Kidney tubule cell (primary cell): ENCODE measurements around the gene ACOT7.
"Not testable (repeated sequence)": the region's sequence is repeated elsewhere in the genome, so short reads cannot be mapped to it uniquely, and the experiment has no call there.

ENCODE experiments used
- DNase-seq: peaks from one replicate; pipeline ENCODE4 v3.0.0-alpha.2; 2018; ENCODE audit warnings: low spot score

The ACOT7 gene

GRCh38 chr1:6393400-6394187 is at the start of gene ACOT7:
Gene ACOT7 (minus strand): TSS chr1:6393767. CDS start chr1:6393399, 368 bp downstream.
- peak; percentile 89 for DNase-seq

- DNase-seq = no peak
These were observed 48.0 kb upstream of the ACOT7 start for GRCh38 chr1:6441586-6441985.

GRCh38 chr1:6440198-6441126 is 46.9 kb upstream of the ACOT7 start:
- DNase-seq = peak; percentile 73

GRCh38 chr1:6438047-6438525 is 44.5 kb upstream of the ACOT7 start:
- DNase-seq = peak; percentile 72

GRCh38 chr1:6437012-6437700 is 43.6 kb upstream of the ACOT7 start:
- DNase-seq = peak; percentile 86

- DNase-seq = not testable (repeated sequence)
These were observed 42.7 kb upstream of the ACOT7 start for GRCh38 chr1:6436277-6436676.

- no peak for DNase-seq
These were observed 42.0 kb upstream of the ACOT7 start for GRCh38 chr1:6435547-6435946.

- DNase-seq = no peak
These were observed 41.6 kb upstream of the ACOT7 start for GRCh38 chr1:6435129-6435528.

- DNase-seq = no peak
These were observed 40.6 kb upstream of the ACOT7 start for GRCh38 chr1:6434186-6434585.

GRCh38 chr1:6431645-6432579 is 38.3 kb upstream of the ACOT7 start:
- not testable (repeated sequence) for DNase-seq

- DNase-seq = peak; percentile 27
These were observed 36.3 kb upstream of the ACOT7 start for GRCh38 chr1:6429660-6430411.

- DNase-seq = not testable (repeated sequence)
These were observed 34.9 kb upstream of the ACOT7 start for GRCh38 chr1:6428453-6428852.

GRCh38 chr1:6427441-6428390 is 34.1 kb upstream of the ACOT7 start:
- peak; percentile 44 for DNase-seq

GRCh38 chr1:6426972-6427350 is 33.4 kb upstream of the ACOT7 start:
- no peak for DNase-seq

GRCh38 chr1:6426277-6426971 is 32.9 kb upstream of the ACOT7 start:
- no peak for DNase-seq

GRCh38 chr1:6425658-6426057 is 32.1 kb upstream of the ACOT7 start:
- no peak for DNase-seq

GRCh38 chr1:6424619-6425593 is 31.3 kb upstream of the ACOT7 start, which contains the start of gene ESPN:
Gene ESPN (plus strand): TSS chr1:6424776. CDS start chr1:6424956, 180 bp downstream.
- no peak for DNase-seq
